Heart right ventricle (tissue), 16 donors: ENCODE results near the gene TTLL9. TPM values are rescaled to one million over a fixed set of nuclear protein-coding genes. Genes with fewer than 3 reads are reported as not detected.

Experiments used
- ATAC-seq, 8 donors: fragments of 200-7000 bp; cut with Tn5 transposase; one replicate each; pipeline ENCODE4 v1.9.1; 2020; ENCODE audit warnings: mild to moderate bottlenecking in 8 of 8, moderate library complexity in 8 of 8, moderate number of reproducible peaks in 1 of 8
- DNase-seq, 2 donors: peaks; one replicate each; pipeline ENCODE4 v3.0.0-alpha.2; 2020
- H3K27ac ChIP-seq, 10 donors: fragments of 200-600 bp; sonication (generic) in 2 of 10; one replicate each; pipeline versions ENCODE4 v1.5.0 to v1.8.0; 2020 to 2022; ENCODE audit warnings: mild to moderate bottlenecking in 3 of 10
- H3K27me3 ChIP-seq, 7 donors: fragments of 200-600 bp; one replicate each; pipeline ENCODE4 v1.8.0; 2021 to 2022; ENCODE audit warnings: mild to moderate bottlenecking in 2 of 7
- H3K36me3 ChIP-seq, 9 donors: fragments of 200-600 bp; sonication (generic) in 1 of 9; one replicate each; pipeline versions ENCODE4 v1.5.0 to v1.8.0; 2020 to 2022; ENCODE audit warnings: mild to moderate bottlenecking in 2 of 9
- H3K4me1 ChIP-seq, 9 donors: fragments of 200-600 bp; sonication (generic) in 1 of 9; one replicate each; pipeline versions ENCODE4 v1.5.0 to v1.8.0; 2020 to 2022; ENCODE audit warnings: mild to moderate bottlenecking in 4 of 9
- H3K4me3 ChIP-seq, 10 donors: fragments of 200-600 bp; sonication (generic) in 2 of 10; one replicate each; pipeline versions ENCODE4 v1.5.0 to v1.8.0; 2020 to 2022; ENCODE audit warnings: mild to moderate bottlenecking in 7 of 10, moderate library complexity in 2 of 10
- H3K9me3 ChIP-seq, 11 donors: fragments of 200-600 bp in 10 of 11; sonication (generic) in 2 of 11; one replicate each; pipeline versions ENCODE4 v1.5.0 to v1.8.0; 2013 to 2022; ENCODE audit warnings: mild to moderate bottlenecking in 2 of 11, control low read depth in 1 of 11, moderate library complexity in 1 of 11
- WGBS, 2 donors: extraction: QIAGEN DNeasy Blood & Tissue Kit; methylation state at CpG; one replicate each; pipeline ENCODE4 v1.1.7; 2013; ENCODE audit warnings: inconsistent platforms in 1 of 2; 5-methylcytosine and 5-hydroxymethylcytosine counted together
- intact Hi-C, 10 donors: fragments of 100-400 bp; cut with DNase I; formaldehyde crosslinking; loops; one replicate each; pipeline versions ENCODE4 v1.11.1 to v1.14.2; 2022
- polyA plus RNA-seq, 2 donors: library from polyadenylated mRNA; stranded (reverse); fragments of 200-250 nt; gene quantifications; one replicate each; pipeline ENCODE4 v1.2.3, GENCODE V29; 2013
- total RNA-seq, 10 donors: library from RNA; stranded (reverse); fragmentation: NEBNext Ultra II Directional in 3 of 10; extraction: Animal tissue kit (Norgen Biotek cat#: 25700) in 3 of 10; gene quantifications; one replicate each; pipeline versions ENCODE4 v1.2.1 to v1.2.4, GENCODE V29; 2021 to 2023
- TF ChIP-seq, protein P1 (sequence below), 9 donors: fragments of 200-600 bp; sonication (generic) in 2 of 9; IDR thresholded peaks; one replicate each; pipeline versions ENCODE4 v1.5.0 to v1.8.0; 2021 to 2022; ENCODE audit warnings: antibody characterized with exemption in 9 of 9, mild to moderate bottlenecking in 5 of 9, moderate library complexity in 1 of 9
- donor health status: Arrhythmogenic right ventricular cardiomyopathy.
- donor health status: ischemic (EF 13 %, LVEDD 7.1; RV severe dilation, severe dysfunction).
- donor health status: healthy with polysubstance abuse.
- donor health status: DM: no; HTN: yes; CAD: no.
- donor health status: DM: no; HTN: no; CAD: no.
- donor health status: ischemic (EF 25% LVEDD 6.9; RV normal size, moderate dysfunction).
- donor health status: ischemic (EF 25% LVEDD 5.7; RV mildly dilated, moderate dysfunction).
- donor health status: healthy.
- donor health status: DM: yes; HTN: yes; CAD: no.
- donor health status: Ischemic cardiomyopathy.
- donor health status: ischemic (EF 35%, LVEDD 5.7; RV mildly dilated, moderate dysfunction).
- donor health status: nonischemic (EF 11% LVEDD 7.7; RV severe dilation, severe dysfunction).
- donor health status: DM: yes; HTN: yes; CAD: no.
- donor health status: PGD.
- donor health status: ischemic (EF 29% LVEDD 5.4; RV normal size, mild dysfunction).
- donor health status: nonischemic (EF 23%, LVEDD 6.1; RV moderate dilation, normal function).

The TTLL9 gene
- total and polyA plus RNA-seq, 12 donors, result 0.03 to 0.15 (median 0.07) TPM; not detected in 9

DNA sequence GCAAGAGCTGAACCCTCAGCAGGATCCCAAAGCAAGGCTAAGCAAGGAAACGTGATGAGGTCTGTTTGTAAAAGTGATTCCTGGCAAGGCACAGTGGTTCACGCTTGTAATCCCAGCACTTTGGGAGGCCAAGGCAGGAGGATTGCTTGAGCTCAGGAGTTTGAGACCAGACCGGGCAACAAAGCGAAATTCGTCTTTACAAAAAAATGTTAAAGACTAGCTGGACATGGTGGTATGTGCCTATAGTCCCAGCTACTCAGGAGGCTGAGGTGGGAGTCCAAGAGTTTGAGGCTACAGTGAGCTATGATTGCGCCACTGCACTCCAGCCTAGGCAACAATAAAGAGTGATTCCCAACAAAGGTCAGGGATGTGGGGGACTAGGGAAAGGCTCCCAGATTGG, 93.5 kb downstream of the TTLL9 start:
- no peak for DNase-seq
- TF ChIP-seq, protein P1, sequence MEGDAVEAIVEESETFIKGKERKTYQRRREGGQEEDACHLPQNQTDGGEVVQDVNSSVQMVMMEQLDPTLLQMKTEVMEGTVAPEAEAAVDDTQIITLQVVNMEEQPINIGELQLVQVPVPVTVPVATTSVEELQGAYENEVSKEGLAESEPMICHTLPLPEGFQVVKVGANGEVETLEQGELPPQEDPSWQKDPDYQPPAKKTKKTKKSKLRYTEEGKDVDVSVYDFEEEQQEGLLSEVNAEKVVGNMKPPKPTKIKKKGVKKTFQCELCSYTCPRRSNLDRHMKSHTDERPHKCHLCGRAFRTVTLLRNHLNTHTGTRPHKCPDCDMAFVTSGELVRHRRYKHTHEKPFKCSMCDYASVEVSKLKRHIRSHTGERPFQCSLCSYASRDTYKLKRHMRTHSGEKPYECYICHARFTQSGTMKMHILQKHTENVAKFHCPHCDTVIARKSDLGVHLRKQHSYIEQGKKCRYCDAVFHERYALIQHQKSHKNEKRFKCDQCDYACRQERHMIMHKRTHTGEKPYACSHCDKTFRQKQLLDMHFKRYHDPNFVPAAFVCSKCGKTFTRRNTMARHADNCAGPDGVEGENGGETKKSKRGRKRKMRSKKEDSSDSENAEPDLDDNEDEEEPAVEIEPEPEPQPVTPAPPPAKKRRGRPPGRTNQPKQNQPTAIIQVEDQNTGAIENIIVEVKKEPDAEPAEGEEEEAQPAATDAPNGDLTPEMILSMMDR (IDR thresholded peaks at IDR 0.05), result no peak
- intact Hi-C loops, result loop anchor here in 1 of 10 donors (10.0 kb wide), 1 partner anchor 61 kb away; no protein-coding TSS in a partner anchor
- no peak for ATAC-seq
- H3K4me3 ChIP-seq, result no peak overlapping the region
- H3K27ac ChIP-seq, result no peak overlapping the region
- WGBS, 2 donors, result 64 to 72% methylated on average over 6 of the region's 6 CpGs
- H3K36me3 ChIP-seq, result no peaks in the 10 kb centered on the region
- H3K27me3 ChIP-seq, result peaks cover 7 to 47% (median 39%) of the 10 kb centered on the region in 7 donors
- H3K4me1 ChIP-seq, result peaks cover 0 to 10% (median 0%) of the 10 kb centered on the region in 9 donors
- no peaks in the 10 kb centered on the region for H3K9me3 ChIP-seq

DNA sequence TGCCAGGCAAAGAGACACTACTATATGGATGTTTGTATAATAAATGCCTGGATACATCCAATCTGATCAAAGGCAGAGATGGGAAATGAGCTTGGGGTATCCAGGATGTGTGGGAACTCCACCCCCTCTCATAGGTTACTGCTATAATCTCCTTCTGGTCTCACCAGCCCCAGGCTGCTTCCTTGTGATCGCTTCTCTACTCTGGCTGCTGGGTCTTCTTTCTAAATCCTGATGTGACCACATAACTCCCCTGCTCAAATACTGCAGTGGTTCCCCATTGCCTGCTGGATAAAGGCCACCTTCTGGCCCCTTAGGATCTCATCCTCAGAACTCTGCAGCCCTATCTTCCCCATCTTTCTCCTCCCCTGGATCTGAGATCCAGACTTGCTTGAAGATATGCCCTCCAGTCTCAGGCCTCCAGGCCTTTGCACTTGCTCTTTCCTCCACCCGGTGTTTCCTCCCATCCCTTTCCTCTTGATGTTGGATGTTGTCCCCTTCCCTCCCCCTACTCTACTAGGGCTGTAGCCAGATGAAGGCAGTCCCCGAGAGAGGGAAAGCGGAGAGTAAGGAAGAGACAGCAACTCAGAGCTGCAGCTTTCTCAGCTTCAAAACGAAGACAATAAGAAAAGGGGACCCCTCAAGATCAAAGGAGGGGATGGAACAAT, 96.7 kb downstream of the TTLL9 start:
- Histone ChIP-seq H3K36me3 (no peaks in the 10 kb centered on the region), H3K4me3 (no peak overlapping the region), H3K27ac (no peak overlapping the region), H3K9me3 (no peaks in the 10 kb centered on the region), H3K4me1 (peaks cover 0 to 10% (median 0%) of the 10 kb centered on the region in 9 donors), H3K27me3 (peaks cover 7 to 60% (median 52%) of the 10 kb centered on the region in 7 donors)
- TF ChIP-seq, protein P1 (IDR thresholded peaks at IDR 0.05), result no peak
- DNase-seq (no peak), ATAC-seq (no peak)
- intact Hi-C loops, result loop anchor here in 1 of 10 donors (10.0 kb wide), 1 partner anchor 58 kb away; no protein-coding TSS in a partner anchor
- WGBS, 2 donors, result 7 to 8% methylated on average over 5 of the region's 5 CpGs

DNA sequence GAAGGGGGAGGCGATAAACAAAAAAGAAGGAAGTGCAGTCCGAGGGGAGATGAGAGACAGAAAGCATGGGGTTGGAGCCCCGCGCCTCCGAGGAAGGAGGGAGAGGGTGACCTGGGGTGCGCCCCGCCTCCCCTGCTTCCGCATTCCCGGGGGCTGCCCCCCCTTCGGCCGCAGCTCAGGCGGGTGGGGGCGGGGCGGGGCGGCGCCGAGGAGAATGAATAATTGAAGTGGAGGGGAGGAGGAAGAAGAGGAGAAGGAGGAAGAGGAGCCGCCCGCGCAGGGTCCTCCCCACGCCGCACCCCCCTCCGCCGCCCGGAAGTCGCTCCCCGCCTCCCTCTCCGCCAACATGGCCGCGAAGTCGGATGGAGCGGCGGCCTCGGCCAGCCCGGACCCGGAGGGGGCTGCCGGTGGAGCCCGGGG, 97.4 kb downstream of the TTLL9 start, which contains the start of gene XKR7:
Gene XKR7, plus strand, starts transcription at position 322 of the 420 bp plus-strand sequence. Its CDS starts 25 bp downstream, at position 347.
- ATAC-seq, result no peak
- Histone ChIP-seq H3K27me3 (peaks cover 7 to 62% (median 52%) of the 10 kb centered on the region in 7 donors), H3K9me3 (no peaks in the 10 kb centered on the region), H3K36me3 (no peaks in the 10 kb centered on the region), H3K4me1 (peaks cover 0 to 10% (median 0%) of the 10 kb centered on the region in 9 donors), H3K4me3 (peak within 1 kb of the TSS in 5 of 10 donors; percentile 13 to 41 (median 29)), H3K27ac (no peak within 1 kb of the TSS)
- intact Hi-C loops, result loop anchor here in 1 of 10 donors (10.0 kb wide), 1 partner anchor 57 kb away; no protein-coding TSS in a partner anchor
- DNase-seq, result no peak
- TF ChIP-seq, protein P1 (IDR thresholded peaks at IDR 0.05), result no peak
- WGBS, 2 donors, result 1 to 2% methylated on average over 16 to 38 of the region's 38 CpGs

DNA sequence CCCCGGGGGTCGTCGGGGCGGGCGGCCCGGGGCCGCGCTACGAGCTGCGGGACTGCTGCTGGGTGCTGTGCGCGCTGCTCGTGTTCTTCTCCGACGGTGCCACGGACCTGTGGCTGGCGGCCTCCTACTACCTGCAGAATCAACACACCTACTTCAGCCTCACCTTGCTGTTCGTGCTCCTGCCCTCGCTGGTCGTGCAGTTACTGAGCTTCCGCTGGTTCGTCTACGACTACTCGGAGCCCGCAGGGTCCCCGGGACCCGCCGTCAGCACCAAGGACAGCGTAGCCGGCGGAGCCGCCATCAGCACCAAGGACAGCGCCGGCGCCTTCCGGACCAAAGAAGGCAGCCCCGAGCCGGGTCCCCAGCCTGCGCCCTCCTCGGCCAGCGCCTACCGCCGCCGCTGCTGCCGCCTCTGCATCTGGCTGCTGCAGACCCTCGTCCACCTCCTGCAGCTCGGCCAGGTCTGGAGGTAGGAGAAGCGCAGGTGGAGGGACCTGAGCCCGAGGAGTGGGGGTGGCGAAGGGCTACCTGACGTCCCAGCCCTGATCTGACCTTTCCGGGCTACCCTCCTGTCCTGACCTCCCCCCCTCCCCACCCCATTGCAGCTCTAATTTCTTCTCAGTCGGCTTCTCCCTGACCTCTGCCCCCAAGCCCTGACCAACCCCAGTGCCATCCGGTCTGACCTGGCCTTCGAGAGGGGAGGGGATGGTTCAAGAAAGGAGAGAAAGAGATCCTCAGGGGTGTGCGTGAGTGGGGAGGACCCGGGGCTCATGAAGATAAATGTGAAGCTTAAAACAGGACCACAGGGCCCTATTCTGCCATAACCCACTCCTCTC, 98.1 kb downstream of the TTLL9 start:
- no peak overlapping the region for H3K27ac ChIP-seq
- intact Hi-C loops, result loop anchor here in 1 of 10 donors (10.0 kb wide), 1 partner anchor 56 kb away; no protein-coding TSS in a partner anchor
- 3% methylated on average over 49 to 56 of the region's 57 CpGs for WGBS, 2 donors
- TF ChIP-seq, protein P1 (IDR thresholded peaks at IDR 0.05), result no peak
- H3K27me3 ChIP-seq, result peaks cover 7 to 62% (median 52%) of the 10 kb centered on the region in 7 donors
- peak overlapping the region in 1 of 10 donors; percentile 41 for H3K4me3 ChIP-seq
- DNase-seq (peak; percentile 71 to 82), ATAC-seq (peak; percentile 88 to 97 (median 92))
- peaks cover 0 to 10% (median 0%) of the 10 kb centered on the region in 9 donors for H3K4me1 ChIP-seq
- no peaks in the 10 kb centered on the region for H3K9me3 ChIP-seq
- no peaks in the 10 kb centered on the region for H3K36me3 ChIP-seq
